GM10266 (cell line): ENCODE measurements around the gene KIAA1958.

Experiments used
- DNase-seq: peaks from one replicate; pipeline ENCODE4 v3.0.0; 2012; ENCODE audit errors: extremely low spot score
- CTCF ChIP-seq: IDR thresholded peaks from 2 replicates; pipeline ENCODE4 v1.5.1; 2012; ENCODE audit warnings: mild to moderate bottlenecking, low read depth; ENCODE audit not compliant: control insufficient read depth, insufficient read depth; ENCODE audit errors: missing control alignments

Gene KIAA1958

GRCh38 chr9:112680731-112681402 lies 194.2 kb downstream of the KIAA1958 start:
- no peak for DNase-seq
- TF ChIP-seq CTCF: no peak

GRCh38 chr9:112689161-112689740 lies 202.6 kb downstream of the KIAA1958 start:
- DNase-seq: no peak
- TF ChIP-seq CTCF: no peak

GRCh38 chr9:112694706-112695555 lies 208.3 kb downstream of the KIAA1958 start:
- DNase-seq: no peak
- TF ChIP-seq CTCF: no peak

- no peak for DNase-seq
- TF ChIP-seq CTCF: no peak
Observed at GRCh38 chr9:112696461-112696860, 209.8 kb downstream of the KIAA1958 start.

GRCh38 chr9:112699230-112699629 lies 212.6 kb downstream of the KIAA1958 start:
- no peak for DNase-seq

GRCh38 chr9:112700085-112700484 lies 213.5 kb downstream of the KIAA1958 start:
- no peak for TF ChIP-seq CTCF
- no peak for DNase-seq

More at GRCh38 chr9:112699230-112699629, 212.6 kb downstream of the KIAA1958 start:
- no peak for TF ChIP-seq CTCF

- DNase-seq: no peak
- TF ChIP-seq CTCF: no peak
Observed at GRCh38 chr9:112703304-112703703, 216.7 kb downstream of the KIAA1958 start.
